Measurements from ENCODE around the gene NUDCD3. TPM values are rescaled to one million over a fixed set of nuclear protein-coding genes. Genes with fewer than 3 reads are reported as not detected.
A peak's percentile ranks its signal among the peaks of the same experiment; 100 is the strongest.

NUDCD3 gene
- total RNA-seq, 1 experiment from 2014 or later = 82.3 TPM

DNA sequence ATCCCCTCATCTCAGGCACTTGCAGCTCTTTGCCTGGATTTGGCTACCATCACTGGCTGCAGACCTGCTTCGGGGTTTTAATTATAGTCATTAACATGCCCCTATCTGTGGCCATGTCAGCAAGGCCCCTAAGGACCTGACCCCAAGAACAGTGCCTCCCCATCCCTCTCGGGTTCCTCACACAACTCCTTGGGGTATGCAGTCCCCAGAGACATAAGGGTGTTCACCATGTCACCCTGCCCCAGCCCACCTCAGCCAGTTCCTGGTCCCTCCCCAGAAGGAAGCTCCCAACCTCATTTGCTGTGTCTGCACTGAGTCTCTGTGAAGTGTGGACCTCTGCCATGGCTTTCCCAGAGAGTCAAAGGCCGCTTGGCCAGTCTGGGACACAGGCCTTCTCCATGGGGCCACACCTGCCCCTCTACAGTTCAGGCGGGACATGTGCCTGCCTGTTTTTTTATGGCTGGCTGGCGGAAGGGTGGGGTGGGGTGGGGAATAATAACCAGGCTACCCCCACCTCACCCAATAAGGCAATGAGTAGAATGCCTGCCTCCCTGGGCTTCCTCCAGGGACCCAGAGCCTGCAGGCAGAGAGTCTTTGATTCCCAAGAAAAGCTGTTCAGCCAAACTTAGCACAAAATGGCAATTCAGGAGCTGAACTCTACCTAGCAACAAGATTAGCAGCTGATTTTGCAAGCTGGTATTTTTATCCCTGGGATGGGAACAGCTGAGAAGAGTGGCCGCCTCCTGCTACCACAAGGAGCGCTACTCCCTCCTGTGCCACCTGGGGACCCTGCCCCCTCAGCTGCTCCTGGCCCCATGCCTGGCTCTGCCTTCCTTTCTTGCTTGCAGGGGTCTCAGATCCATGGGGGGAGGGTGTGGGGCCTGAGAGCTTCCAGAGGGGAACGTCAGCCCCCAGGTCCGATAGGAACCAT, 141.3 kb downstream of the NUDCD3 start:
- H3K79me2 ChIP-seq (ENCODE audit: low read length) = no peaks in the 10 kb centered on the region
- TF ChIP-seq EZH2phosphoT487 (IDR thresholded peaks at IDR 0.05; ENCODE audit: borderline replicate concordance, low read length) (no peak), CTCF (conservative IDR thresholded peaks at IDR 0.05; ENCODE audit: low read depth, low read length) (no peak), EZH2 (IDR thresholded peaks at IDR 0.05; ENCODE audit: low read length, unreplicated experiment) (no peak)
- DNase-seq = no peak
- H3K4me3 ChIP-seq (ENCODE audit: low read length) = no peak overlapping the region
- no peak overlapping the region for H3K9ac ChIP-seq (ENCODE audit: low read length)
- H3K27ac ChIP-seq (ENCODE audit: low read length) = no peak overlapping the region
- no peaks in the 10 kb centered on the region for H3K9me2 ChIP-seq (replicated peaks; ENCODE audit: low read length)
- H3F3A ChIP-seq (ENCODE audit: low read length, unreplicated experiment) = no peaks in the 10 kb centered on the region
- ChIA-PET POLR2A (ENCODE audit: unreplicated experiment) (no interaction called here), CTCF (interaction anchor here (0.6 to 1.1 kb wide), 2 partner anchors 29 to 113 kb away, joined by 3 read pairs; no protein-coding TSS in a partner anchor)
- no peak overlapping the region for H2AFZ ChIP-seq (ENCODE audit: low read length)
- intact Hi-C loops (cut with micrococcal nuclease) = loop anchor here (1.0 kb wide), 1 partner anchor 128 kb away; no protein-coding TSS in a partner anchor
- no TSS peak for BruUV-seq (replicated peaks)
- no peaks in the 10 kb centered on the region for H3K9me3 ChIP-seq (ENCODE audit: low read length)
- H3K4me1 ChIP-seq (ENCODE audit: insufficient read depth, low read length) = peaks cover 12% of the 10 kb centered on the region; the same call in 1 of the 2 replicates
- no peak overlapping the region for H3K4me2 ChIP-seq (ENCODE audit: low read length)
- no peak for ATAC-seq
- H3K27me3 ChIP-seq (ENCODE audit: low read length) = no peaks in the 10 kb centered on the region
- H3K36me3 ChIP-seq (ENCODE audit: low read depth, low read length) = no peaks in the 10 kb centered on the region
- H4K20me1 ChIP-seq (ENCODE audit: low read length) = no peaks in the 10 kb centered on the region

- Histone ChIP-seq H4K20me1 (ENCODE audit: low read length) (no peaks in the 10 kb centered on the region), H3K4me3 (ENCODE audit: low read length) (no peak overlapping the region), H2AFZ (ENCODE audit: low read length) (no peak overlapping the region), H3F3A (ENCODE audit: low read length, unreplicated experiment) (no peaks in the 10 kb centered on the region), H3K9ac (ENCODE audit: low read length) (no peak overlapping the region), H3K4me2 (ENCODE audit: low read length) (no peak overlapping the region), H3K27me3 (ENCODE audit: low read length) (no peaks in the 10 kb centered on the region), H3K4me1 (ENCODE audit: insufficient read depth, low read length) (peaks cover 12% of the 10 kb centered on the region; the same call in 1 of the 2 replicates), H3K79me2 (ENCODE audit: low read length) (no peaks in the 10 kb centered on the region), H3K9me2 (replicated peaks; ENCODE audit: low read length) (no peaks in the 10 kb centered on the region), H3K36me3 (ENCODE audit: low read depth, low read length) (no peaks in the 10 kb centered on the region), H3K27ac (ENCODE audit: low read length) (no peak overlapping the region), H3K9me3 (ENCODE audit: low read length) (no peaks in the 10 kb centered on the region)
- no TSS peak for BruUV-seq (replicated peaks)
- CTCF ChIA-PET = interaction anchor here (0.6 to 1.1 kb wide), 3 partner anchors 30 to 1030 kb away, joined by 3 to 4 read pairs (median 3); no protein-coding TSS in a partner anchor
- peak; percentile 57 for TF ChIP-seq CTCF (conservative IDR thresholded peaks at IDR 0.05; ENCODE audit: low read depth, low read length)
- no peak for TF ChIP-seq EZH2 (IDR thresholded peaks at IDR 0.05; ENCODE audit: low read length, unreplicated experiment)
- no peak for TF ChIP-seq EZH2phosphoT487 (IDR thresholded peaks at IDR 0.05; ENCODE audit: borderline replicate concordance, low read length)
- peak; percentile 55 for ATAC-seq
- DNase-seq = peak; percentile 50
- intact Hi-C loops (cut with micrococcal nuclease) = loop anchor here (1.0 kb wide), 1 partner anchor 129 kb away; no protein-coding TSS in a partner anchor
- POLR2A ChIA-PET (ENCODE audit: unreplicated experiment) = no interaction called here
Observed at GRCh38 chr7:44348300-44348699, 142.2 kb downstream of the NUDCD3 start.

Data from PC-3 (cell line).